Activated CD4-positive, alpha-beta memory T cell treated with anti-CD3 and anti-CD28 coated beads, Interleukin-2, amount 10 ng/mL, durations not matched to agents 7 days and 5 days (primary cell): ENCODE measurements around the gene KCNQ1. TPM values are rescaled to one million over a fixed set of nuclear protein-coding genes. Genes with fewer than 3 reads are reported as not detected.

Experiments
- CTCF ChIA-PET: fragments of 350-600 bp; sonication (Branson Sonifier 250); formaldehyde crosslinking; loops from one replicate; lab custom pipeline; 2021; ENCODE audit warnings: antibody characterized with exemption, inconsistent platforms; lab: Charles Lee
- POLR2A ChIA-PET: fragments of 350-600 bp; sonication (Branson Sonifier 250); formaldehyde crosslinking; loops from one replicate; lab custom pipeline; 2021; ENCODE audit warnings: antibody characterized with exemption; lab: Charles Lee
- DNase-seq: peaks from one replicate; pipeline ENCODE4 v3.0.0-alpha.2; 2020
- H3K27ac Mint-ChIP-seq: one replicate; pipeline ENCODE4 v1.8.0; 2021; ENCODE audit warnings: mild to moderate bottlenecking, mixed read lengths
- H3K27me3 Mint-ChIP-seq: one replicate; pipeline ENCODE4 v1.8.0; 2021; ENCODE audit warnings: mixed read lengths
- H3K36me3 Mint-ChIP-seq: one replicate; pipeline ENCODE4 v1.8.0; 2021; ENCODE audit warnings: low read depth, mixed read lengths
- H3K4me1 Mint-ChIP-seq: one replicate; pipeline ENCODE4 v1.8.0; 2021; ENCODE audit warnings: mixed read lengths
- H3K4me3 Mint-ChIP-seq: one replicate; pipeline ENCODE4 v1.8.0; 2021; ENCODE audit warnings: mild to moderate bottlenecking, mixed read lengths
- H3K9me3 Mint-ChIP-seq: one replicate; pipeline ENCODE4 v1.8.0; 2021; ENCODE audit warnings: mixed read lengths
- total RNA-seq, 2 experiments: library from RNA; stranded (reverse); gene quantifications; one replicate each; pipeline ENCODE4 v1.2.3, GENCODE V29; 2021

Gene KCNQ1
- total RNA-seq, 2 experiments from 2014 or later, result 14.8 to 15.0 TPM

DNA sequence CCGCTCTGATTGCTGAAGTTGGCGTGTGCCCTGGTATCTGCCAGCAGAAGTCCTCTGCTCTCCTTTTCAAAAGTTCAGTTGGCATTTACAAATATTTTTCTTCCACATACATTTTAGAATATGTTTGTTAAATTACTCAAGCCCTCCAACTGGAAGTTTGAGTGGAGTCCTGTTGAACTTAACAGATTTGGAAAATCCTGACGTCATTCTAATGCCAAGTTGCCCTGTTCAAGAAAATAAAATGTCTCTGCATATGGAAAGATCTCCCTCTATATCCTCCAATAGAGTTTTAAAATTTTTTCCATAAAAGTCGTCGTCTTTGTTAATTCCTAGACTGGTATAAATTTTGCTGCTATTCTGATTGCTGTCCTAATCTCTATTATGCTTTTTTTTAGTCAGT lies 251.6 kb downstream of the KCNQ1 start:
- Mint-ChIP-seq H3K4me1 (peaks cover 9% of the 10 kb centered on the region), H3K27me3 (no peaks in the 10 kb centered on the region), H3K36me3 (no peaks in the 10 kb centered on the region), H3K4me3 (no peak overlapping the region), H3K27ac (no peak overlapping the region), H3K9me3 (no peaks in the 10 kb centered on the region)
- CTCF ChIA-PET, result no interaction called here
- POLR2A ChIA-PET, result no interaction called here
- DNase-seq, result no peak

DNA sequence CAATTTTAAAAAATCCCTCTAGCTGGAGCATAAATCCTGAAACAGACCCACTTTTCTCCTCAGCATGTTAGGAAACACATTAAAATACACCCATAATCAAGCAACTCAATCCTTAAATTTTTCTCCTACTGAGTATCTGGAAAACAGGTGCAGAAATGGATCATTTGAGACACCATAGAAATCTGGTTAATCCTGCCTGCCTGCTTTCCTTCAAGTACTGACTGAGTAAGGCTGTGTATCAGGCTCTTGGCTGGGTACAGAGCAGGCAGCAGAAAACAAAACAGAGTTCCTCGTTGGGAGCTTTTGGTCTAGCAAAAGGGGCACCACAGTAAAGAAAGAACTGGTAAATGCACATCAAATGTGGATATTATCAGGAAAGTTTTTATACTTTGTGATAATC lies 253.1 kb downstream of the KCNQ1 start:
- no peak overlapping the region for H3K27ac Mint-ChIP-seq
- DNase-seq, result no peak
- ChIA-PET CTCF (no interaction called here), POLR2A (no interaction called here)
- H3K4me1 Mint-ChIP-seq, result peaks cover 11% of the 10 kb centered on the region
- H3K4me3 Mint-ChIP-seq, result no peak overlapping the region
- H3K27me3 Mint-ChIP-seq, result no peaks in the 10 kb centered on the region
- H3K36me3 Mint-ChIP-seq, result no peaks in the 10 kb centered on the region
- no peaks in the 10 kb centered on the region for H3K9me3 Mint-ChIP-seq

DNA sequence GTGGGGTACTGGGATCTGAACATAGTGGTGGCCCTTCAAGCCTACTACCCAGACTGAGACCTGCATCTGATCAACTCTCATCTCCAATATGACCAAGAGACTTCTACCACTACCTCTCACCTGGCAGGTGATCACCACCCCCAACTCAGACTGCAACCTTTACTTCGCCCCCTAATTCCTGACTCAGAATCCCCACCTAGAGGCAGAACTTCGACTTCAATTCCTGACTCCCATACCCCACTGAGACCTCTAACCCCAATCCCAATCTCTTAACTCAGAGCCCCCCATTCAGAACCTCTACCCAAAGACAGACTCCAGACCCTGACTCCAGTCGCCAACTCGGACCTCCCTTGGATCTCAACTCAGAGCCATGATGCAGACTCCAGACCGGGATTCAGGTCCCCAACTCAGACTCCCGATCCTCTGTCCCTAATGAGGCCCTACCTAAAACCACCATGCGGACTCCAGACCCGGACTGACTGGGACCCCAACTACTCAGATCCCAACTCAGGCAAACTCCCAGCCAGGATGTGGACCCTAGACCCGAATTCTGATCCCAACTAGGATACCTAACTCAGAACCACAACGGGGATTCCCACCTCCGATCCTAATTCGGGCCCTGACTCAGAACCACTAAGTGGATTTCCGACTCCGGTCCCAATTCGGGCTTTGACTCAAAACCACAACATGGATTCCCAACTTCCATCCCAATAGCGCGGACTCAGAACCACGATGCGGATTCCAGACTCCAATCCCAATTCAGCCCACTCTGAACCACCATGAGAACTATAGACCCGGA lies 253.8 kb downstream of the KCNQ1 start:
- no peak for DNase-seq
- no peaks in the 10 kb centered on the region for H3K9me3 Mint-ChIP-seq
- no peak overlapping the region for H3K27ac Mint-ChIP-seq
- peaks cover 11% of the 10 kb centered on the region for H3K4me1 Mint-ChIP-seq
- no peaks in the 10 kb centered on the region for H3K36me3 Mint-ChIP-seq
- ChIA-PET CTCF (no interaction called here), POLR2A (no interaction called here)
- H3K4me3 Mint-ChIP-seq, result peak overlapping the region; percentile 79
- H3K27me3 Mint-ChIP-seq, result no peaks in the 10 kb centered on the region

DNA sequence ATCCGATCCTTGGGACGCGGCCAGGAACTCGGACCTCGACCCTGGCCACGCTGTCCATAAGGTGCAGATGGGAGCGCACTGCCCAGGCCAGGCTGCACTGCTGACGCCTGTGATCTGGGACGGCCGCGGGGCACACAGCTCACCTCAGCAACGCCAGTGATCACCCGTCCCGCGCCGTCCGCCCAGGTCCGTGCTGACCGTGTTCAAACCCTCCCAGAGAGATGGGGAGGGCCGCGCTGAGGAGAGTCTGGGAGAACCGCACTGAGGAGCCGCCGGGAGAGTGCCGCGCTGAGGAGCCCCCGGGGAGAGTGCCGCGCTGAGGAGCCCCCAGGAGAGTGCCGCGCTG lies 254.3 kb downstream of the KCNQ1 start:
- DNase-seq, result no peak
- H3K9me3 Mint-ChIP-seq, result no peaks in the 10 kb centered on the region
- ChIA-PET POLR2A (interaction anchor here (1.0 to 1.4 kb wide), 3 partner anchors 8 to 230 kb away, joined by 3 to 6 read pairs (median 3); partner anchors contain the start of gene PHLDA2), CTCF (no interaction called here)
- peak overlapping the region; percentile 79 for H3K4me3 Mint-ChIP-seq
- no peak overlapping the region for H3K27ac Mint-ChIP-seq
- no peaks in the 10 kb centered on the region for H3K36me3 Mint-ChIP-seq
- no peaks in the 10 kb centered on the region for H3K27me3 Mint-ChIP-seq
- H3K4me1 Mint-ChIP-seq, result peaks cover 11% of the 10 kb centered on the region

DNA sequence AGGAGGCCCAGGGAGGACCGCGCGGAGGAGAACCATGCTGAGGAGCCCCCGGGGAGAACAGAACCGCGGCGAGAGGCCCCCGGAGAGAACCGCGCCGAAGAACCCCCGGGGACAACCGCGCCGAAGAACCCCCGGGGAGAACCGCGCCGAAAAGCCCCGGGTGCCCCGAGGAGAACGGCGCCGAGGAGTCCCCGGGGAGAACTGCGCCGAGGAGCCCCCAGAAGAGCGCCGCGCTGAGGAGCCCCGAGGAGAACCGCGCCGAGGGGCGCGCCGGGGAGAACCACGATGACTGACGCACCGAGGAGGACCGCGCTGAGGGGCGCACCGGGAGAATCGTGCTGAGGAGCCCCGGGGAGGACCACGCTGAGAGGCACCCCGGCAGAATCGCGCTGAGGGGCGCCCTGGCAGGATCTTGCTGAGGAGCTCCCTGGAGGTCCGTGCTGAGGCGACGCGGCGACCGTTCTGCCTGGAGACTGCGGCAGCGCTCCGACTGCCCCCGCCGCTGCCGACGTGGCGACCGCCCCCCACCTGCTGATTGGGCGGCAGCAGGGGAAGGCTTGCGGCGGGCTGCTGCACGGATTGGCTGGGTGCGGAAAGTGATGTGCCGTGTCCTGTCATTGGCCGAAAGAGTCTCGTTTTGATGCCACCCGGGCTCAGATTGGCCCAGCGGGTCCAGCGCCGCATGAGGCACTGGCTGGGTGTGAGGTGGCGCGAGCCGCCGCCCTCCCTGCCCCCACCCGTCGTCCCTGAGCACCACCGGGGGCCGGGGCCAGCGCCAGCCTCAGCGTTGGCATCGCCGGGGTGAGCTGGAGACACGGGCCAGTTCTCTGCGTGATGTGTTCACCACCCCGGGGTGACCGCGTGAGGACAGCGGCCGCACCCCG lies 255.0 kb downstream of the KCNQ1 start, which contains the start of gene KCNQ1OT1:
Gene KCNQ1OT1, minus strand, starts transcription at position 464 of the 884 bp plus-strand sequence.
- ChIA-PET CTCF (no interaction called here), POLR2A (interaction anchor here (1.0 to 1.4 kb wide), 3 partner anchors 9 to 229 kb away, joined by 3 to 6 read pairs (median 3); partner anchors contain the start of gene PHLDA2)
- Mint-ChIP-seq H3K27me3 (no peaks in the 10 kb centered on the region), H3K9me3 (no peaks in the 10 kb centered on the region), H3K4me3 (peak within 1 kb of the TSS; percentile 79), H3K4me1 (peaks cover 11% of the 10 kb centered on the region), H3K27ac (peak within 1 kb of the TSS; percentile 61), H3K36me3 (no peaks in the 10 kb centered on the region)
- peak; percentile 91 for DNase-seq

DNA sequence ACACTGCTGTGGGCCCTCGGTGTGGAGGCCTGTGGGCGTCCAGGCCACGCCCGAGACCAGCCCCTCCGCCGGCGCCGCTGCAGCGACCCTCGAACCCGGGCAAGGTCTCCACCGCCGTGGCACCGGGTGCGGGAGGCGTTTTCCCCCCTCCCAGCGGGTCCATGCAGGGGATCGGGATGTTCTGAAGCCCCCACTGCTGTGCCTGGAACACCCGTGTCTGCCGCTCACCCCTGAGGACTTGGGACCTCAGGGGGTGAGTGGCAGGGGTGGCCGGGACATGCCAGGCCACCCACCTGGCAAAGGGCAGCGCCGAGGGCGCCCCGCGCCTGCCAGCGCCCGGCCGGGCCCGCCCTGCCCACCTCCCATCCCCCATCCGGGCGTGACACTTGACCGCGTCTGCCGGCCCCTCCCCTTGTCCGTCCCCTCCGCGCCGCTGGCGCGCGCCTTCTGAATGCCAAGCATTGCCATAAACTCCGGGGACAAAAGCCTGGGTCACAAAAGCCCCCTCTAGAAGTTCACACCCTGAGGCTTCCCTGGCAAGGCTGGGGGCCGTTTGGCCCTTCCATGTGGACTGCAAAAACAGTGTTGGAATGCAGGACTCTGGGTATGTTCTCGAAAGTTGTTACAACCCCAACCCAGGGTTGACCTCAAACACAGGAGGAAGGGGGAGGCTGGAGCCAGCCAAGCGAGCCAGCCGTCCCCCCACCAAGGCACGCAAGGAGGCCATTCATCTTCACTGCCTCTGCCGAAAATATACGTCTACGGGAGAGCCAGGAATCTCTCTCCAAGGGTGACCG lies 255.8 kb downstream of the KCNQ1 start:
- POLR2A ChIA-PET, result interaction anchor here (1.0 to 1.4 kb wide), 3 partner anchors 10 to 229 kb away, joined by 3 to 6 read pairs (median 3); partner anchors contain the start of gene PHLDA2
- no peaks in the 10 kb centered on the region for H3K36me3 Mint-ChIP-seq

DNA sequence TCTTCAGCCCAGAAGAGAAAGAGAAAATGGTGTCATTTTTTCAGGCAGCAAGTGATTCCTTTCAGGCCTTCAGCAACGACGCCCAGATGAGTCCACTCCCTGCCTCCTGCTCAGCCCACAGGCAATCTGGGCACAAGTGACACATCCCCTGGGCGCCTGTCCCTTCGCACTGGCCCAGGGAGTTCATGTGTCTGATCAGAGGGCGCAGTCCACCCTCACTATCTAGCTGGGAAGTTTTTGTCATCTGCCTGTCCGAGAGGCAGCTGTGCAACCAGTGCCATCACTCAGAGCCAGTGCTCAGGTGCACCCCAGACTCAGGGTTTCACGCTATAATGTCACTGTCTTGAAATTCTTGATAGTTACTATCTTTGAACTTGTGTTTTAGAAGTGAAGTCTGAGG lies 256.4 kb downstream of the KCNQ1 start:
- H3K4me3 Mint-ChIP-seq, result peak overlapping the region; percentile 67
- H3K9me3 Mint-ChIP-seq, result peaks cover 2% of the 10 kb centered on the region
- no peaks in the 10 kb centered on the region for H3K36me3 Mint-ChIP-seq
- H3K27ac Mint-ChIP-seq, result peak overlapping the region; percentile 61
- CTCF ChIA-PET, result no interaction called here
- peaks cover 11% of the 10 kb centered on the region for H3K4me1 Mint-ChIP-seq
- no peak for DNase-seq
- H3K27me3 Mint-ChIP-seq, result no peaks in the 10 kb centered on the region
- POLR2A ChIA-PET, result no interaction called here

More for the DNA sequence above, 255.8 kb downstream of the KCNQ1 start:
- Mint-ChIP-seq H3K4me1 (peaks cover 11% of the 10 kb centered on the region), H3K27me3 (no peaks in the 10 kb centered on the region), H3K9me3 (no peaks in the 10 kb centered on the region), H3K4me3 (peak overlapping the region; percentile 79), H3K27ac (peak overlapping the region; percentile 61)
- DNase-seq, result peak; percentile 53
- CTCF ChIA-PET, result no interaction called here

DNA sequence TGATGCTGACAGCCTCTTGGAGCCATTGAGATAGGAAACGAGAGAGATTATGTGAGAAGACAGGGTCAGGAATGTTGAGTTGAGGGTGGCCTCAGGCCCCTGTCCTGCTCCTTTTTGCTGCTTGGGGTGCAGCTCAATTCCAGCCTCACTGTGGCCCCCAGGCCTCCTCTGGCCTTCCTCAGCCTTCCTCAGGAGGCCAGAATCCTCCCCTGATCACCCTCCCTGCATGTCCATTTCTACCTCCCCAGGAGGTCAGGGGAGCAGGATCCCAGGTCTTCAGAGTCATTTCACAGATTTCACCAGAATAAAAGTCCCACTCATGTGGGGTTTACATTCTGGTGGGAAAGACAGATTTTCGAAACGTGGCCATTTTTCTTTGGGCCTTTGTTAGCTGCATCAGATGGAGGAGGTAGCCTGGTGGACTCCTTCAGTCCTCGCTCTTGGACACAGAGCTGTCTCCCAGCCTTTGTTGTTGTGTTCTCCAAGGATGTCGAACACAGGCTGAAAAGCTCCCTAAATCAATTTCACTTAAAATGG lies 257.2 kb downstream of the KCNQ1 start:
- CTCF ChIA-PET, result interaction anchor here (0.9 kb wide), 1 partner anchor 10 kb away, joined by 3 read pairs; no protein-coding TSS in a partner anchor
- DNase-seq, result no peak
- H3K27me3 Mint-ChIP-seq, result no peaks in the 10 kb centered on the region
- peaks cover 2% of the 10 kb centered on the region for H3K9me3 Mint-ChIP-seq
- POLR2A ChIA-PET, result no interaction called here
- no peak overlapping the region for H3K4me3 Mint-ChIP-seq
- no peaks in the 10 kb centered on the region for H3K36me3 Mint-ChIP-seq
- H3K4me1 Mint-ChIP-seq, result peaks cover 11% of the 10 kb centered on the region
- H3K27ac Mint-ChIP-seq, result no peak overlapping the region

DNA sequence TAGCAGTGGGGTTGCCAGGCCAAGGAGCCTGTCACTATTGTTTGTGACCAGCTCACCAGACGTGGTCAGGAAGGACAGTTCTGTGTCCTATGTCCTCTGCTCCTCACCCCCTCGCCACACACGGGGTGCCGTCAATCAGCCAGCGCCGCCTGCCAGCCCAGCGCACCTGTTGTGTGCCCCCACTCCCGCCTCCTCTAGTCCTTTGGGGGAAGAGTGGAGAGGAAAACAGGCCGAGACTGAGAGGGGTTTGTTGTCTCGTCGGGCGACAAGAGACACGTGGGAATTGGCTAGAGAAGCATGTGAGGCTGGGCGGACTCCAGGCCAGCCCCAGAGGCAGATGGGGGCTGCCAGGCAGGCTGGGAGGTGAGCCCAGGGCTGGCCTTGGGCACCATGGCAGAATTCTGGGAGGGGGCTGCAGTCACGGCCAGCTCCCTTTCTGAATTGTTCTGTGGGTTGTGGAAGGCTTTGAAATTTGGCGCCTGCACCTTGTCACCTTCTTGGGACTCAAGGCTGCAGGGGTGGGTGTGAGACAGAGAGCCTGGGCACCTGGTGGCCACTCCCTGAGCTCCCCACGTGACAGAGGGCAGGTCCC lies 258.1 kb downstream of the KCNQ1 start:
- Mint-ChIP-seq H3K27me3 (no peaks in the 10 kb centered on the region), H3K4me1 (peaks cover 11% of the 10 kb centered on the region), H3K36me3 (no peaks in the 10 kb centered on the region), H3K9me3 (peaks cover 2% of the 10 kb centered on the region), H3K4me3 (no peak overlapping the region), H3K27ac (no peak overlapping the region)
- DNase-seq, result no peak
- ChIA-PET CTCF (interaction anchor here (0.9 kb wide), 1 partner anchor 11 kb away, joined by 3 read pairs; no protein-coding TSS in a partner anchor), POLR2A (no interaction called here)

DNA sequence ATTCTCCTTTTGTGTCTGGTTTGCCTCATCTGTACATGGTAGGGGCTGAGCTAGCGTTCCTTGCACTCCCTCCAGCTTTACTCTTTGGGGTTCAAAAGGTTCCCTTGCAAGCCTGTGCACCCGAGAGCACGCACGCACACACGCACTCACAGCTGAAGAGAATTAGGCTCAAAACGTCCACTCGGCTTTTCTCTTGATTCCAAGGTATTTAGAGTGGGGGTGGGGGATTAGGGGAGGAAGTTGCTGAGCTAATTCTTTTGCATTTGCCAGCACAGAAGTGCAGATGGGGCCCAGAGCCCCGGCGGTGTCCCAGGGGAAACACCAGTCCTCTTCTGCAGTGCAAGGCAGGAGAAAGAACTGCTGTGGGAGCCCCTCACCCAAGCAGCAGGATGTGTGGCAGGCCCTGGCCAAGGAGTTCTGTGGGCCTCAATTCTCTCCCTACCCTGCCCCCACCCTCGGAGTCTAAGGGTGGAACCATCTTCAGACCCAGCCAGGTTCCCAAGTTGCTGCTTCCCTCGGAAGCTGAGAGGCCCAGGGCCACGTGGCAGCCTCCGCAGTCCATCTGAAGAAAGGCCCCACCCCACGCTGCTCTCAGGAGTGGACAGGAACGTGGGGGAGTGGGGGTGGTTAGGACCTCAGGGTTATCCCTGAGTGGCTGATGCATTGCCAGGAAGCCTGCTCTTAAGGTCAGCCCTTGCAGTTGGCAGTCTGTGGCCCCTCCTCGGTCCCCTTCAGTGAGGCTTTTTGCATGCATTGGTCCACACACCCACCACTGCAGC lies 258.7 kb downstream of the KCNQ1 start:
- H3K27ac Mint-ChIP-seq, result no peak overlapping the region
- H3K9me3 Mint-ChIP-seq, result peaks cover 2% of the 10 kb centered on the region
- H3K36me3 Mint-ChIP-seq, result no peaks in the 10 kb centered on the region
- H3K27me3 Mint-ChIP-seq, result no peaks in the 10 kb centered on the region
- POLR2A ChIA-PET, result no interaction called here
- no peak overlapping the region for H3K4me3 Mint-ChIP-seq
- no peak for DNase-seq
- CTCF ChIA-PET, result interaction anchor here (0.6 kb wide), 1 partner anchor 55 kb away, joined by 4 read pairs; no protein-coding TSS in a partner anchor
- H3K4me1 Mint-ChIP-seq, result peaks cover 7% of the 10 kb centered on the region

DNA sequence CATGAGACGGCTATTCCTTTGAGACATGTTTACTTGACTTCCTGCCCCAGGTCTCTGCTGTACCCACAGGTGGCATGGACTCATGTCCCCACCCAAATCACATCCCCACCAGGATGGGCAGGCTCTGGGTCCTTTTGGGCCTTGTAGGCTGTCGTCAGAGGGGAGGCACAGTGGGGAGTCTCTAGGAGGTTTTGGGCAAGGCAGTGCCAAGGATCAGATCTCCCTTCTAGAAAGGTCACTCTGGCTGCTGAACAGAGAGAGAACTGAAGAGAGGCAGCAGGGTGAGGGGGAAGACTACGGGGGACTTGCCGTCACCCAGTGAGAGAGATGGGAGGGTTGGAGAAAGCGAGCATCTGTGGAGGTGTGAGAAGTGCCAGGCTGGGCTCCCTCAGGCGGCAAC lies 259.5 kb downstream of the KCNQ1 start:
- H3K4me1 Mint-ChIP-seq, result peaks cover 2% of the 10 kb centered on the region

More for the DNA sequence above, 259.5 kb downstream of the KCNQ1 start:
- peaks cover 2% of the 10 kb centered on the region for H3K9me3 Mint-ChIP-seq
- POLR2A ChIA-PET, result no interaction called here
- no peak for DNase-seq
- H3K36me3 Mint-ChIP-seq, result no peaks in the 10 kb centered on the region
- no peak overlapping the region for H3K27ac Mint-ChIP-seq
- H3K4me3 Mint-ChIP-seq, result no peak overlapping the region
- H3K27me3 Mint-ChIP-seq, result no peaks in the 10 kb centered on the region
- CTCF ChIA-PET, result no interaction called here
